NCI-H82 (cell line): Measurements from ENCODE around the gene ZNF628.
"Not testable (repeated sequence)": the region's sequence is repeated elsewhere in the genome, so short reads cannot be mapped to it uniquely, and the experiment has no call there.

Experiments
- DNase-seq: peaks from one replicate; lab custom pipeline; 2025; lab: John Stamatoyannopoulos, UW

The ZNF628 gene

GRCh38 chr19:55476100-55476775 lies at the start of gene ZNF628:
ZNF628 (plus strand) TSS chr19:55476617; CDS start chr19:55479911, 3,294 bp downstream.
- peak; percentile 98 for DNase-seq

GRCh38 chr19:55431183-55431582 lies 45.2 kb upstream of the ZNF628 start:
- DNase-seq: no peak

- DNase-seq: no peak
Observed at GRCh38 chr19:55432241-55432959, 44.0 kb upstream of the ZNF628 start.

DNA sequence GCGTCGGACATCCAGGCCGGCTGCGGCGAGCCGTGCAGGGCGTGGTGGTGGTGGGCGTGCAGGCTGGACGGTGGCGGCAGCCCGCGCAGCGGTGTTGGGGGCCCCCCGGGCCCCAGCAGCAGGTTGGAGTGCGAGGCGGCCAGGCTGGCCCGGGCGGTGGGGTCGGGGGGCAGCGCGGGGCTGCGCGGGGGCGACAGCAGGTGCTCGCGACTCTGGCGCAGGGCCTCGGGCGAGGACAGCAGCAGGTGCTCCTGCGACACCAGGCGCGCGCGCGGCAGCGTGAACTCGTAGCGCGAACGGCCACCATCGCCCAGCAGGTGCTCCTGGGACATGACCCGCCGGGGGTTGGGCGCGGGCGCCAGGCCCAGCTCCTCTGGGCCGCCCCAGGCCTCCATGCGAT lies 43.1 kb upstream of the ZNF628 start:
- no peak for DNase-seq

GRCh38 chr19:55434356-55434919 lies 42.0 kb upstream of the ZNF628 start:
- no peak for DNase-seq

DNA sequence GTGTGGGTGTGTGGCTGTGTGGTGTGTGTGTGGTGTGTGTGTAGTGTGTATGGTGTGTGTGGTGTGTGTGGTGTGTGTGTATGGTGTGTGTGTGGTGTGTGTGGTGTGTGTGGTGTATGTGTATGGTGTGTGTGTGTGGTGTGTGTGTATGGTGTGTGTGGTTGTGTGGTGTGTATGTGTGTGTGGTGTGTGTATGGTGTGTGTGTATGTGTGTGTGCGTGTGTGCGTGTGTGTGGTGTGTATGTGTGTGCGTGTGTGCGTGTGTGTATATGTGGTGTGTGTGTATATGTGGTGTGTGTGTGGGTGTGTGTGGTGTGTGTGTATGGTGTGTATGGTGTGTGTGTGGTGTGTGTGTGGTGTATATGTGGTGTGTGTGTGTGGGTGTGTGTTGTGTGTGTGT lies 41.4 kb upstream of the ZNF628 start:
- DNase-seq: no peak

DNA sequence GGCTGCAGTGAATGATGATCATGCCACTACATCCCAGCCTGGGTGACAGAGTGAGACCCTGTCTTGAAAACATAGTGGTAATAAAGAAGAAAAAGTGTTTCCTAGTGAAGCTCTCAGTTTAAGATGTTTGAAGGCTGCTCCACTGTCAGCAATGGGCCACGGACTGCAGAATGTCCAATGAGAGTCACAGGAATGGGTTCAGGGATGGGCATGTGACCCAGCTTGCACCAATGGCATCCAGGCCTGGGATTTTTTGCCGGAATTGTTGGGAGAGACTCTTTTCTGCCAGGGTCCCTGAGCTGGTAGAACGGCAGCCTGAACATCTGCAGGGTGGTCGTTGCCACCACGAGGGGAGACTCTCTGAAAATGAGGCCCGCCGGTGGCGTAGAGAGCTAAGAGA lies 39.6 kb upstream of the ZNF628 start:
- no peak for DNase-seq

GRCh38 chr19:55437410-55437809 lies 39.0 kb upstream of the ZNF628 start:
- no peak for DNase-seq

- no peak for DNase-seq
Observed at GRCh38 chr19:55439052-55439451, 37.4 kb upstream of the ZNF628 start.

DNA sequence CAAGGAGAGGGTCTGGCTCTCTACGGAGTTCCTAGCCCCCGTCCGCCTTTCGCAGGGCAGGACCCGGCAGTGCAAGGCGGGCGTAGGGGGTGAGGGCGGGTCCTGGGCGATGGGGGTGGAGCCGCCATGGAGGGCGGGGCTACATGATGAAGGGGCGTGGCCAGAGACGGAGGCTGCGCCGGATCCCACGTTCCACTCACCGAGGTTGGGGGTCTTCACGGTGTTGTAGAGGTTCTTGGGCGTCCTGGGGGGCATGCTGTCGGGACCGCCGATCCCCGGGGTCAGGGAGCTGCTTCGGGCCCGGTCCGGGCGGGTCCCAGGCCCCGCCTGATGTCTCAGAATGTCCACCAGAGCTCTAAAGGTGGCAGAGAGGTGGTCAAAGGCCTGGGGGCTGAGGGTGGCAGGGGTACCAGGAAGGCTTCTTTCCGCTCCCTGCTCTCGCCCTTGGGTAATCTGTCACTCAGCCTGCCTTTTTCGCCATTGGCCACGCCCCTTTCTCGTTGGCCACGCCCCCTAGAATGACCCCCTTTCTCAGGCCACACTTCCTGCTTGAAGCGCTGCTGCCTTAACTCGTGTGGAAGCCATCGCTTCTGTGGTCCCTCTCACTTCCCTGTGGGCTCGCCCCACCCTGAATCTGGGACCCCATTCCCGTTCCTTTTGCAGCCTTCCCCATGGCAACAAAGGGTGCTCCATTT lies 35.9 kb upstream of the ZNF628 start:
- peak; percentile 77 for DNase-seq

DNA sequence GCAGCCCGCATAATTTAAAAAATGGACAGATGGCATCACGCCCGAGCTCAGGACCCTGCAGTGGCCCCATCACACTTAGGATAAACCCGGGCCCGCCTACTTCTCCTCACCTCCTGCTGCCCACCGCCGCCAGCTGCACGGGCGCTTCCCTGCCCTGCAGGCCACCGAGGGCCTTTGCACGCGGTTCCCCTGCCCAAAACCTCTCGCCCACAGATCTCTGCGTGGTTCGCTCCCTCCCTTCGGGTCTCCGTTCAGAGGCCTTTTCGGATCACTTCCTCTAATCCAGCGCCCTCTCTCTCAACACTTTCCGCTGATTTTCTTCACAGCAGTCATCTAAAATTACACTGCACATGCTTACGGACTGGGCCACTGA lies 35.1 kb upstream of the ZNF628 start:
- peak; percentile 72 for DNase-seq

GRCh38 chr19:55441692-55442321 lies 34.6 kb upstream of the ZNF628 start:
- DNase-seq: peak; percentile 46

GRCh38 chr19:55442372-55442961 lies 34.0 kb upstream of the ZNF628 start:
- no peak for DNase-seq

GRCh38 chr19:55443045-55443823 lies 33.2 kb upstream of the ZNF628 start, which contains the start of gene SHISA7:
SHISA7 (minus strand) TSS chr19:55443300; CDS start chr19:55442863, 437 bp downstream.
- peak; percentile 49 for DNase-seq

GRCh38 chr19:55443824-55444480 lies 32.5 kb upstream of the ZNF628 start:
- DNase-seq: no peak

DNA sequence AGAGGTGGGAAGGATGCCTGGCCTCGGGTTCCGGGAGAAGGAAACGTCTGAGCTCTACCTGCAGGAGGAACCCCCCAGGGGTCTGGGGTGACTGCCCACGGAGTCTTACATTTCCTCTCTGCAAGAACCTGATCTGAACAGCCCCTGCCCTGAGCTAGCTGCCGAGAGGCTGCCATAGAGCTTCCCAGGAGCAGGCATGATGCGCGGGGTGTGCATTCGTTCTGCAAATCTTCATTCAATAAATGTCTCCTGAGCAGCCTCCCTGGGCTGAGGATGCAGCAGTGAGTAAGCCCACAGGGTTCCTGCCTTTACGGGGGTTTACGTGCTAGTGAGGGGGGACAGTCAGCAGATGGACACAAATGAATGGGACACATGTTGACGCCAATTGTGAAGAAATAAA lies 31.8 kb upstream of the ZNF628 start:
- no peak for DNase-seq

- no peak for DNase-seq
Observed at GRCh38 chr19:55446060-55446459, 30.4 kb upstream of the ZNF628 start.

DNA sequence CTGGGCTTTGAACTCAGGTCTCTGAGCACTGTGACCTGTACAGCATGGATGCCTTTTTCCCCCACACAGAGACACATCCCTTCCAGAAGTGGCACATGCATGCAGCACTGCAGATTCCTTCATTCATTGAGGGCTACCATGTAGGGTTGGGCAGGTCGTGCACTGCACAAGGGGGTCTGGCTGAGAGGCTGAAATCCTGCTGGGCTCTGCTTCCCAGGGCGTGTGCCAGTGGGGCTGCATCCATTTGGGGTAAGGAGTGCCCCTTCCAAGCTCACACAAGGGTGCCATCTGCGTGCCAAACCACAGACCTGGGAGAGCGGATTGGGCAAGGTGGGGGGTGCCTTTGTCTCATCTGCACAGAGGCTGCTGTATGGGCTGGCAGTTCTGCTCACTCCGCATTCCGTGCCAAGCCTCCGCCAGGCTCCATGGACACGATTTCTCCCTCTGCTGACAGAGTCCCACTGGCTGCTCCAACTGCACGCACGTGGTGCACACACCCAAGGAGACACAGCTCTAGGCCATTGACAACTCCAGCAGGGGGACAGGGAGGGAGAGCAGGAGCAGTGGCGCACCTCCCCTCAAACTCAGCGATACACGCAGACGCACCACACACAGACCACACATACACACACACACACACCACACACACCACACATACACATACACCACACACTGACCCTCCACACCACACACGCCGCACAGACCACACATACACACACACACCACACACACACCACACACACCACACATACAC lies 28.8 kb upstream of the ZNF628 start:
- peak; percentile 62 for DNase-seq

DNA sequence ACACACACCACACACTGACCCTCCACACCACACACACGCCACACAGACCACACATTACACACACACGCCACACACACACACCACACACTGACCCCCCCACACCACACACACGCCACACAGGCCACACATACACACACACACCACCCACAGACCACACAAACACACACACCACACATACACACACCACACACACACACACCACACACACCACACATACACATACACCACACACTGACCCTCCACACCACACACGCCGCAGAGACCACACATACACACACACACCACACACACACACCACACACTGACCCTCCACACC lies 28.3 kb upstream of the ZNF628 start:
- not testable (repeated sequence) for DNase-seq

DNA sequence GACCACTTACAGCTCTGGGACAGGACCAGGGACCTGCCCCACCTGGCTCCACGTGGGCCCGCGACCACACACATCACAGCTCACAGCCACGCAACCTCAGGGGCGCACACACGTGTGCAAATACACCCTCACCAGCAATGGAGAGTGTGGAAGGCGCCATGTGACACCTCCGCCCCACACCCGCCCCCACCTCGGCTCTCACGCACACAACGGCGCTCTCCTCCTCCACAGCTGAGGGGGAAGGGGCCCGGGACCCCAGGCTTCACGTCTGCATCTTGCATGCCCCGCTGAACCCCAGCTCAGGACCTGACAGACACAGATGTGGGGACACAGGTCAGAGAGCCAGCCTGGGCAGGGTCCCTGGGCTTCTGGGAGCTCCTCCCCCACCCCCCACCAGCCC lies 26.9 kb upstream of the ZNF628 start:
- no peak for DNase-seq
